K562 (cell line): ENCODE results near the gene NCOA4. TPM values are rescaled to one million over a fixed set of nuclear protein-coding genes. Genes with fewer than 3 reads are reported as not detected.

Experiments
- CXXC5 ChIP-seq: fragments of 250-450 bp; sonication (Bioruptor Pico); IDR thresholded peaks from 2 replicates; pipeline ENCODE4 v1.8.0; 2022; ENCODE audit warnings: inconsistent platforms, mild to moderate bottlenecking, moderate library complexity
- HDAC2 ChIP-seq: fragments of 450-650 bp; IDR thresholded peaks from 2 replicates; pipeline ENCODE4 v1.6.1; 2016; ENCODE audit warnings: mild to moderate bottlenecking
- NR2C1 ChIP-seq, 2 experiments: fragments of 450-650 bp; IDR thresholded peaks; 2 replicates each; pipeline ENCODE4 v1.6.1; 2017; ENCODE audit warnings: mild to moderate bottlenecking in 2 of 2, antibody characterized with exemption in 1 of 2, inconsistent platforms in 1 of 2, missing compliant biosample characterization in 1 of 2, missing genetic modification characterization in 1 of 2
- NRF1 ChIP-seq, 2 experiments: fragments of 450-650 bp; IDR thresholded peaks in 1 of 2; conservative IDR thresholded peaks in 1 of 2; 2 replicates each; pipeline ENCODE4 v1.6.1; 2014; ENCODE audit warnings: mild to moderate bottlenecking in 2 of 2
- SUPT5H ChIP-seq: fragments of 450-650 bp; IDR thresholded peaks from 2 replicates; pipeline ENCODE4 v1.6.1; 2016
- TAF1 ChIP-seq: IDR thresholded peaks from 2 replicates; pipeline ENCODE4 v1.6.1; 2011; ENCODE audit warnings: mild to moderate bottlenecking, low read length, moderate library complexity; ENCODE audit not compliant: insufficient read depth, control insufficient read depth, severe bottlenecking; ENCODE audit errors: extremely low read depth
- TAF9B ChIP-seq: fragments of 450-650 bp; IDR thresholded peaks from 2 replicates; pipeline ENCODE4 v1.6.1; 2018; ENCODE audit warnings: mild to moderate bottlenecking; ENCODE audit not compliant: partially characterized antibody
- polyA plus RNA-seq, 8 experiments: library from polyadenylated mRNA; depleted of rRNA in 4 of 8; stranded (reverse) in 5 of 8; unstranded in 3 of 8; fragments of >200 nt; fragmentation: Nextera tagmentation in 2 of 8; fragmentation: Illumina TruSeq in 1 of 8; extraction: Ambion mirVana in 2 of 8; extraction: Trizol in 1 of 8; gene quantifications; 2 replicates each; pipeline versions ENCODE4 v1.2.1 to v1.2.3, GENCODE V29; 2011 to 2014; ENCODE audit warnings: inconsistent platforms in 1 of 8, missing spikeins in 1 of 8
- total RNA-seq, 7 experiments: library from RNA; depleted of rRNA in 6 of 7; stranded (reverse); fragments of >200 nt in 6 of 7; fragmentation: Illumina TruSeq in 2 of 7; extraction: Trizol in 2 of 7; gene quantifications; 2 replicates each; pipeline versions ENCODE4 v1.2.1 to v1.2.3, GENCODE V29; 2011 to 2021; ENCODE audit warnings: low replicate concordance in 1 of 7
- TF ChIP-seq, protein P1 (sequence below), 3 experiments: fragments of 200-800 bp in 1 of 3; fragments of 250-450 bp in 1 of 3; fragments of 450-650 bp in 1 of 3; sonication (Bioruptor Pico) in 1 of 3; sonication (Bioruptor generic) in 1 of 3; formaldehyde crosslinking in 1 of 3; IDR thresholded peaks; 2 replicates each; pipeline versions ENCODE4 v1.6.1 to v1.8.0; 2016 to 2022; ENCODE audit warnings: mild to moderate bottlenecking in 2 of 3, missing genetic modification characterization in 2 of 3, missing compliant biosample characterization in 1 of 3, moderate library complexity in 1 of 3
- TF ChIP-seq, protein P2 (sequence below): fragments of 450-650 bp; IDR thresholded peaks from 2 replicates; pipeline ENCODE4 v1.6.1; 2016; ENCODE audit warnings: borderline replicate concordance

NCOA4 gene
- total and polyA plus RNA-seq, 9 of the 15 experiments (the other 6 are each of a cell fraction or from before 2014, with no cell fraction given), result 89.8 to 283 (median 181) TPM

DNA sequence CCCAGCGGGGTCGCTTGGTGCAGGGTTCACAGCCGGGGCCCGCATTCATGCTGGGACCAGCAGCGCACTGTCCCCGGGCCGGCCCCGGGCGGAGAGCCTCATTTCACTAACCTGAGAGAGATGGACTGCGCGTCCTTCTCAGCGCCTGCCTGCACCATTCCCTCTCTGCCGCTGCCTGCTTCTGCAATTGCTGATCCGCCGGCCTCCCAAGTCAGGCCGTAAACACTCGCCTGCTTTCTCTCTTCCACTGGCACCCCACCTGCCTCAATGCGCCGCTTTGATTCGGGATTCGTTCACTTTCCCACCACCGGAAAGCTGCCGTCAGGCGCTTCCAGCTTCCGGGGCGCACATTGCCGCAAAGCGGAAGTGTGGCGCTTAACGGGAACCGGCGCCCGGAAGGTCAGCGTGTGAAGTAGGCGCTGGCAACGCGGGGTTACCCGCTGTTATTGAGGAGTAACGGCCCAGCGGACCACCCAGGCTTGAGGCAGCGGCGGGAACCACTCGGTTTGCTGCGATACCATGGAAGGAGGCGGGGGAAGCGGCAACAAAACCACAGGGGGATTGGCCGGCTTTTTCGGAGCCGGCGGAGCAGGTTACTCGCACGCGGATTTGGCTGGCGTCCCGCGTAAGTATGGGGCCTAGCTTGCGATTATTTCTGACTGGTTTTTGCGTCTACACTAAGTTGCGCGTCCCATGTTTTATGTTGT lies 58.2 kb downstream of the NCOA4 start, which contains the start of gene TIMM23 (continued):
- TF ChIP-seq TAF9B (peak; percentile 83), SUPT5H (peak; percentile 84), TAF1 (peak; percentile 71), NR2C1 (IDR thresholded peaks at IDR 0.05) (peak; percentile 89), NR2C1 (tag; IDR thresholded peaks at IDR 0.05) (peak; percentile 92), HDAC2 (peak; percentile 54; the same call in 1 of the 2 replicates), NRF1 (conservative IDR thresholded peaks at IDR 0.05 in 1 of 2, IDR thresholded peaks at IDR 0.05 in 1 of 2) (peak in 1 of 2 experiments; percentile 60; a peak in 2 of 4 replicates), CXXC5 (CRISPR knock-in tag) (peak; percentile 73)
- TF ChIP-seq, protein P1, sequence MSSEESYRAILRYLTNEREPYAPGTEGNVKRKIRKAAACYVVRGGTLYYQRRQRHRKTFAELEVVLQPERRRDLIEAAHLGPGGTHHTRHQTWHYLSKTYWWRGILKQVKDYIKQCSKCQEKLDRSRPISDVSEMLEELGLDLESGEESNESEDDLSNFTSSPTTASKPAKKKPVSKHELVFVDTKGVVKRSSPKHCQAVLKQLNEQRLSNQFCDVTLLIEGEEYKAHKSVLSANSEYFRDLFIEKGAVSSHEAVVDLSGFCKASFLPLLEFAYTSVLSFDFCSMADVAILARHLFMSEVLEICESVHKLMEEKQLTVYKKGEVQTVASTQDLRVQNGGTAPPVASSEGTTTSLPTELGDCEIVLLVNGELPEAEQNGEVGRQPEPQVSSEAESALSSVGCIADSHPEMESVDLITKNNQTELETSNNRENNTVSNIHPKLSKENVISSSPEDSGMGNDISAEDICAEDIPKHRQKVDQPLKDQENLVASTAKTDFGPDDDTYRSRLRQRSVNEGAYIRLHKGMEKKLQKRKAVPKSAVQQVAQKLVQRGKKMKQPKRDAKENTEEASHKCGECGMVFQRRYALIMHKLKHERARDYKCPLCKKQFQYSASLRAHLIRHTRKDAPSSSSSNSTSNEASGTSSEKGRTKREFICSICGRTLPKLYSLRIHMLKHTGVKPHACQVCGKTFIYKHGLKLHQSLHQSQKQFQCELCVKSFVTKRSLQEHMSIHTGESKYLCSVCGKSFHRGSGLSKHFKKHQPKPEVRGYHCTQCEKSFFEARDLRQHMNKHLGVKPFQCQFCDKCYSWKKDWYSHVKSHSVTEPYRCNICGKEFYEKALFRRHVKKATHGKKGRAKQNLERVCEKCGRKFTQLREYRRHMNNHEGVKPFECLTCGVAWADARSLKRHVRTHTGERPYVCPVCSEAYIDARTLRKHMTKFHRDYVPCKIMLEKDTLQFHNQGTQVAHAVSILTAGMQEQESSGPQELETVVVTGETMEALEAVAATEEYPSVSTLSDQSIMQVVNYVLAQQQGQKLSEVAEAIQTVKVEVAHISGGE (CRISPR knock-in tag; IDR thresholded peaks at IDR 0.05), result peak in 1 of 3 experiments; percentile 63; a peak in 1 of 6 replicates
- TF ChIP-seq, protein P2, sequence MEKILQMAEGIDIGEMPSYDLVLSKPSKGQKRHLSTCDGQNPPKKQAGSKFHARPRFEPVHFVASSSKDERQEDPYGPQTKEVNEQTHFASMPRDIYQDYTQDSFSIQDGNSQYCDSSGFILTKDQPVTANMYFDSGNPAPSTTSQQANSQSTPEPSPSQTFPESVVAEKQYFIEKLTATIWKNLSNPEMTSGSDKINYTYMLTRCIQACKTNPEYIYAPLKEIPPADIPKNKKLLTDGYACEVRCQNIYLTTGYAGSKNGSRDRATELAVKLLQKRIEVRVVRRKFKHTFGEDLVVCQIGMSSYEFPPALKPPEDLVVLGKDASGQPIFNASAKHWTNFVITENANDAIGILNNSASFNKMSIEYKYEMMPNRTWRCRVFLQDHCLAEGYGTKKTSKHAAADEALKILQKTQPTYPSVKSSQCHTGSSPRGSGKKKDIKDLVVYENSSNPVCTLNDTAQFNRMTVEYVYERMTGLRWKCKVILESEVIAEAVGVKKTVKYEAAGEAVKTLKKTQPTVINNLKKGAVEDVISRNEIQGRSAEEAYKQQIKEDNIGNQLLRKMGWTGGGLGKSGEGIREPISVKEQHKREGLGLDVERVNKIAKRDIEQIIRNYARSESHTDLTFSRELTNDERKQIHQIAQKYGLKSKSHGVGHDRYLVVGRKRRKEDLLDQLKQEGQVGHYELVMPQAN, result peak; percentile 89; the same call in 1 of the 2 replicates
- TF ChIP-seq, all 486 proteins: peak for 81; not testable (repeated sequence) for 405
